GM12878 (cell line): ENCODE results near the gene ADAMTSL1. TPM values are rescaled to one million over a fixed set of nuclear protein-coding genes. Genes with fewer than 3 reads are reported as not detected.

Source experiments
- ATAC-seq: fragments of 200-7000 bp; cut with Tn5 transposase; 3 replicates; pipeline ENCODE4 v1.9.1; 2020; ENCODE audit warnings: mild to moderate bottlenecking, moderate library complexity
- BruUV-seq: library from RNA; stranded (reverse); fragments of 400-500 nt; replicated peaks from 2 replicates; lab custom pipeline; 2021; lab: Mats Ljungman, UMichigan
- CTCF ChIA-PET: fragments of 300-600 bp; sonication (Branson Sonifier 250); formaldehyde crosslinking; extraction: SDS; loops from one replicate; lab custom pipeline; 2021; ENCODE audit warnings: inconsistent platforms; lab: Yijun Ruan, JAX
- POLR2A ChIA-PET: fragments of 350-600 bp; formaldehyde crosslinking; extraction: SDS; loops from one replicate; lab custom pipeline; 2021; ENCODE audit warnings: inconsistent platforms; lab: Charles Lee
- RAD21 ChIA-PET: fragments of 300-600 bp; sonication (Branson Sonifier 250); formaldehyde crosslinking; loops from one replicate; lab custom pipeline; 2023; ENCODE audit warnings: antibody characterized with exemption; ENCODE audit not compliant: unreplicated experiment; lab: Charles Lee
- SMC1A ChIA-PET: fragments of 300-600 bp; sonication (Branson Sonifier 250); formaldehyde crosslinking; loops from one replicate; lab custom pipeline; 2023; ENCODE audit not compliant: unreplicated experiment, uncharacterized antibody; lab: Charles Lee
- DNase-seq: peaks from one replicate; pipeline ENCODE4 v3.0.0-alpha.2; 2011; ENCODE audit warnings: low read depth, low spot score
- FAIRE-seq: peaks from 3 replicates; lab custom pipeline; 2011; peaks lifted over from hg19 to GRCh38; lab: Jason Lieb, UNC
- H2AFZ ChIP-seq: 2 replicates; pipeline ENCODE4 v1.6.0; 2011; ENCODE audit warnings: low read depth, low read length, control low read depth; ENCODE audit not compliant: control insufficient read depth
- H3K27ac ChIP-seq: 2 replicates; pipeline ENCODE4 v1.5.1; 2011; ENCODE audit warnings: control low read depth; ENCODE audit not compliant: control insufficient read depth, insufficient read depth
- H3K27me3 ChIP-seq, 2 experiments: replicated peaks in 1 of 2; 2 replicates each; pipeline versions ENCODE4 v1.6.0 to v1.6.1; 2011; ENCODE audit warnings: low read length in 1 of 2; ENCODE audit not compliant: control insufficient read depth in 2 of 2, insufficient read depth in 2 of 2
- H3K36me3 ChIP-seq, 2 experiments: 2 replicates each; pipeline ENCODE4 v1.5.1; 2011; ENCODE audit warnings: low read length in 1 of 2; ENCODE audit not compliant: control insufficient read depth in 2 of 2, insufficient read depth in 2 of 2
- H3K4me1 ChIP-seq: 2 replicates; pipeline ENCODE4 v1.6.1; 2011; ENCODE audit warnings: mild to moderate bottlenecking, low read length, moderate library complexity, mixed read lengths; ENCODE audit not compliant: control insufficient read depth, insufficient read depth
- H3K4me2 ChIP-seq: 2 replicates; pipeline ENCODE4 v1.6.0; 2011; ENCODE audit warnings: control low read depth; ENCODE audit not compliant: control insufficient read depth, insufficient read depth
- H3K4me3 ChIP-seq: fragments of 200-600 bp; sonication (generic); 2 replicates; pipeline ENCODE4 v1.5.1; 2016
- H3K79me2 ChIP-seq: 2 replicates; pipeline ENCODE4 v1.6.0; 2011; ENCODE audit warnings: low read length; ENCODE audit not compliant: control insufficient read depth, insufficient read depth
- H3K9ac ChIP-seq: 2 replicates; pipeline ENCODE4 v1.8.0; 2011; ENCODE audit warnings: low read length, control low read depth, mixed read lengths; ENCODE audit not compliant: control insufficient read depth, insufficient read depth
- H3K9me3 ChIP-seq: replicated peaks from 3 replicates; pipeline ENCODE4 v1.5.1; 2011; ENCODE audit warnings: mild to moderate bottlenecking, low read length; ENCODE audit not compliant: control insufficient read depth, insufficient read depth
- H4K20me1 ChIP-seq: 2 replicates; pipeline ENCODE4 v1.6.0; 2011; ENCODE audit not compliant: control insufficient read depth, insufficient read depth
- CBFB ChIP-seq: IDR thresholded peaks from 2 replicates; pipeline ENCODE4 v1.6.1; 2016; ENCODE audit warnings: antibody characterized with exemption, low read depth
- CHD4 ChIP-seq: fragments of 200-600 bp; sonication (generic); IDR thresholded peaks from 2 replicates; pipeline ENCODE4 v1.6.1; 2016; ENCODE audit warnings: mild to moderate bottlenecking
- ESRRA ChIP-seq: IDR thresholded peaks from 2 replicates; pipeline ENCODE4 v1.6.1; 2012; ENCODE audit warnings: mild to moderate bottlenecking, low read length, improper control_type of control experiment
- EZH2 ChIP-seq: IDR thresholded peaks from 2 replicates; pipeline ENCODE4 v1.6.1; 2012; ENCODE audit warnings: low read depth, mild to moderate bottlenecking, control low read depth, inconsistent platforms, low read length, borderline replicate concordance; ENCODE audit not compliant: control insufficient read depth
- FOXK2 ChIP-seq: fragments of 450-650 bp; IDR thresholded peaks from 2 replicates; pipeline ENCODE4 v1.6.1; 2017; ENCODE audit warnings: mild to moderate bottlenecking, moderate library complexity
- FOXM1 ChIP-seq: IDR thresholded peaks from 2 replicates; pipeline ENCODE4 v1.6.1; 2012; ENCODE audit warnings: low read depth, mild to moderate bottlenecking, inconsistent platforms, low read length, moderate library complexity
- JUND ChIP-seq: IDR thresholded peaks from 2 replicates; pipeline ENCODE4 v1.6.1; 2012; ENCODE audit warnings: low read depth, mild to moderate bottlenecking, low read length, improper control_type of control experiment, moderate library complexity
- MYB ChIP-seq: fragments of 150-350 bp; IDR thresholded peaks from 2 replicates; pipeline ENCODE4 v1.6.1; 2014; ENCODE audit warnings: mild to moderate bottlenecking, low read depth, low read length, borderline replicate concordance
- NBN ChIP-seq: fragments of 450-650 bp; IDR thresholded peaks from 2 replicates; pipeline ENCODE4 v1.6.1; 2016
- NFYA ChIP-seq: IDR thresholded peaks from 2 replicates; pipeline ENCODE4 v1.6.1; 2011; ENCODE audit warnings: low read depth, mild to moderate bottlenecking, low read length, improper control_type of control experiment, borderline replicate concordance
- PAX5 ChIP-seq: IDR thresholded peaks from 2 replicates; pipeline ENCODE4 v1.6.1; 2011; ENCODE audit warnings: low read depth, low read length, borderline replicate concordance
- RFX5 ChIP-seq: IDR thresholded peaks from 2 replicates; pipeline ENCODE4 v1.6.1; 2011; ENCODE audit warnings: low read depth, low read length, improper control_type of control experiment
- YY1 ChIP-seq: IDR thresholded peaks from 2 replicates; pipeline ENCODE4 v1.6.1; 2011; ENCODE audit warnings: low read depth, mild to moderate bottlenecking, low read length
- WGBS: methylation state at CpG from one replicate; pipeline ENCODE4 v1.1.6; 2016; ENCODE audit warnings: low lambda C conversion rate; ENCODE audit not compliant: insufficient replicate concordance, insufficient coverage; ENCODE audit errors: missing lambda C conversion rate; 5-methylcytosine and 5-hydroxymethylcytosine counted together
- in situ Hi-C: fragments of 300-500 bp; cut with MboI; formaldehyde crosslinking; loops from 9 replicates; pipeline ENCODE4 v1.14.3; 2018; ENCODE audit warnings: mixed read lengths
- intact Hi-C: fragments of 100-400 bp; cut with micrococcal nuclease; formaldehyde crosslinking; loops from one replicate; pipeline ENCODE4 v1.14.2; 2022; ENCODE audit not compliant: unreplicated experiment
- polyA plus RNA-seq, 11 experiments: library from polyadenylated mRNA; depleted of rRNA in 4 of 11; unstranded in 6 of 11; stranded (reverse) in 5 of 11; fragments of >200 nt; fragmentation: Nextera tagmentation in 4 of 11; fragmentation: Illumina TruSeq in 1 of 11; extraction: Ambion mirVana in 4 of 11; extraction: Trizol in 1 of 11; gene quantifications; 1 replicate in 1 of 11; 2 replicates in 10 of 11; pipeline versions ENCODE4 v1.2.1 to v1.2.3, GENCODE V29; 2011 to 2016; ENCODE audit warnings: inconsistent platforms in 2 of 11, missing spikeins in 2 of 11, low read depth in 1 of 11
- total RNA-seq, 4 experiments: library from RNA; depleted of rRNA in 3 of 4; stranded (reverse); fragments of >200 nt in 3 of 4; fragmentation: Illumina TruSeq in 1 of 4; extraction: Trizol in 1 of 4; gene quantifications; 2 replicates each; pipeline versions ENCODE4 v1.2.1 to v1.2.3, GENCODE V29; 2013 to 2021
- TF ChIP-seq, protein P1 (sequence below): fragments of 450-650 bp; IDR thresholded peaks from 2 replicates; pipeline ENCODE4 v1.6.1; 2017; ENCODE audit warnings: mild to moderate bottlenecking, moderate library complexity
- TF ChIP-seq, protein P2 (sequence below): fragments of 450-650 bp; formaldehyde crosslinking; IDR thresholded peaks from 2 replicates; pipeline ENCODE4 v1.4.0; 2022; ENCODE audit warnings: mild to moderate bottlenecking, moderate library complexity
- TF ChIP-seq, protein P3 (sequence below): fragments of 450-650 bp; IDR thresholded peaks from 2 replicates; pipeline ENCODE4 v1.6.1; 2016; ENCODE audit warnings: mild to moderate bottlenecking
- TF ChIP-seq, protein P4 (sequence below): IDR thresholded peaks from 2 replicates; pipeline ENCODE4 v1.6.1; 2012; ENCODE audit warnings: low read length, inconsistent platforms

The ADAMTSL1 gene
- total and polyA plus RNA-seq, 10 of the 15 experiments (the other 5 are each of a cell fraction or from before 2014, with no cell fraction given), result 0.01 to 0.10 (median 0.07) TPM; not detected in 6

DNA sequence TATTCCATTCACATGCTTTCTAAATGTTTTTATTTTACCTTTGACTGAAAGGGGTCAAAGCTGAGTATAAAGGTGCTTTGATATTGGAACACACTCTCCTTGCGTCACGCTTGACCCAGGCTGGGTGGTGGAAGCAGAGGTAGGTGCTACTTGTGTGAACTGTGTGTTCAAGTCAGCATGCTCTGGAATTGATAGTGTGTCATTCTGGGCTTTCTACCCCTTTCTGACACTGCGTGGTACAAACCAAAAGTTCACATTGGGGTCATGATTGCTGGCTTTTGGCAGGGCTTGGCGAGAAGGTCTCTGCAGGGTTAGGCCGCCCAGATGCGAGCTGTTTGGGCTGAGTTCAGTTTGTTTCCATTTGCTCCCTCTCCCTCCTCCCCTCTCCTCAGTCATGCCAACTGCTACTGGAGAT lies 131.8 kb downstream of the ADAMTSL1 start:
- ChIA-PET SMC1A (no interaction called here), CTCF (no interaction called here), RAD21 (no interaction called here), POLR2A (no interaction called here)
- Histone ChIP-seq H2AFZ (no peak overlapping the region), H3K27ac (no peak overlapping the region), H3K79me2 (no peaks in the 10 kb centered on the region), H3K4me2 (no peak overlapping the region), H3K4me1 (no peaks in the 10 kb centered on the region), H3K27me3 (no peaks in the 10 kb centered on the region), H3K36me3 (no peaks in the 10 kb centered on the region), H3K9me3 (no peaks in the 10 kb centered on the region), H4K20me1 (no peaks in the 10 kb centered on the region), H3K4me3 (no peak overlapping the region), H3K9ac (no peak overlapping the region)
- no peak for DNase-seq
- no peak for FAIRE-seq
- intact Hi-C loops, result no loop called here
- BruUV-seq, result no TSS peak
- WGBS, result 64% methylated on average over 6 of the region's 6 CpGs
- in situ Hi-C loops, result no loop called here
- no peak for ATAC-seq
- no peak for TF ChIP-seq JUND
- no peak for TF ChIP-seq CBFB
- TF ChIP-seq EZH2, result no peak
- no peak for TF ChIP-seq ESRRA
- TF ChIP-seq, protein P1, sequence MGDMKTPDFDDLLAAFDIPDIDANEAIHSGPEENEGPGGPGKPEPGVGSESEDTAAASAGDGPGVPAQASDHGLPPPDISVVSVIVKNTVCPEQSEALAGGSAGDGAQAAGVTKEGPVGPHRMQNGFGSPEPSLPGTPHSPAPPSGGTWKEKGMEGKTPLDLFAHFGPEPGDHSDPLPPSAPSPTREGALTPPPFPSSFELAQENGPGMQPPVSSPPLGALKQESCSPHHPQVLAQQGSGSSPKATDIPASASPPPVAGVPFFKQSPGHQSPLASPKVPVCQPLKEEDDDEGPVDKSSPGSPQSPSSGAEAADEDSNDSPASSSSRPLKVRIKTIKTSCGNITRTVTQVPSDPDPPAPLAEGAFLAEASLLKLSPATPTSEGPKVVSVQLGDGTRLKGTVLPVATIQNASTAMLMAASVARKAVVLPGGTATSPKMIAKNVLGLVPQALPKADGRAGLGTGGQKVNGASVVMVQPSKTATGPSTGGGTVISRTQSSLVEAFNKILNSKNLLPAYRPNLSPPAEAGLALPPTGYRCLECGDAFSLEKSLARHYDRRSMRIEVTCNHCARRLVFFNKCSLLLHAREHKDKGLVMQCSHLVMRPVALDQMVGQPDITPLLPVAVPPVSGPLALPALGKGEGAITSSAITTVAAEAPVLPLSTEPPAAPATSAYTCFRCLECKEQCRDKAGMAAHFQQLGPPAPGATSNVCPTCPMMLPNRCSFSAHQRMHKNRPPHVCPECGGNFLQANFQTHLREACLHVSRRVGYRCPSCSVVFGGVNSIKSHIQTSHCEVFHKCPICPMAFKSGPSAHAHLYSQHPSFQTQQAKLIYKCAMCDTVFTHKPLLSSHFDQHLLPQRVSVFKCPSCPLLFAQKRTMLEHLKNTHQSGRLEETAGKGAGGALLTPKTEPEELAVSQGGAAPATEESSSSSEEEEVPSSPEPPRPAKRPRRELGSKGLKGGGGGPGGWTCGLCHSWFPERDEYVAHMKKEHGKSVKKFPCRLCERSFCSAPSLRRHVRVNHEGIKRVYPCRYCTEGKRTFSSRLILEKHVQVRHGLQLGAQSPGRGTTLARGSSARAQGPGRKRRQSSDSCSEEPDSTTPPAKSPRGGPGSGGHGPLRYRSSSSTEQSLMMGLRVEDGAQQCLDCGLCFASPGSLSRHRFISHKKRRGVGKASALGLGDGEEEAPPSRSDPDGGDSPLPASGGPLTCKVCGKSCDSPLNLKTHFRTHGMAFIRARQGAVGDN, result no peak
- TF ChIP-seq PAX5, result no peak
- TF ChIP-seq, protein P2, sequence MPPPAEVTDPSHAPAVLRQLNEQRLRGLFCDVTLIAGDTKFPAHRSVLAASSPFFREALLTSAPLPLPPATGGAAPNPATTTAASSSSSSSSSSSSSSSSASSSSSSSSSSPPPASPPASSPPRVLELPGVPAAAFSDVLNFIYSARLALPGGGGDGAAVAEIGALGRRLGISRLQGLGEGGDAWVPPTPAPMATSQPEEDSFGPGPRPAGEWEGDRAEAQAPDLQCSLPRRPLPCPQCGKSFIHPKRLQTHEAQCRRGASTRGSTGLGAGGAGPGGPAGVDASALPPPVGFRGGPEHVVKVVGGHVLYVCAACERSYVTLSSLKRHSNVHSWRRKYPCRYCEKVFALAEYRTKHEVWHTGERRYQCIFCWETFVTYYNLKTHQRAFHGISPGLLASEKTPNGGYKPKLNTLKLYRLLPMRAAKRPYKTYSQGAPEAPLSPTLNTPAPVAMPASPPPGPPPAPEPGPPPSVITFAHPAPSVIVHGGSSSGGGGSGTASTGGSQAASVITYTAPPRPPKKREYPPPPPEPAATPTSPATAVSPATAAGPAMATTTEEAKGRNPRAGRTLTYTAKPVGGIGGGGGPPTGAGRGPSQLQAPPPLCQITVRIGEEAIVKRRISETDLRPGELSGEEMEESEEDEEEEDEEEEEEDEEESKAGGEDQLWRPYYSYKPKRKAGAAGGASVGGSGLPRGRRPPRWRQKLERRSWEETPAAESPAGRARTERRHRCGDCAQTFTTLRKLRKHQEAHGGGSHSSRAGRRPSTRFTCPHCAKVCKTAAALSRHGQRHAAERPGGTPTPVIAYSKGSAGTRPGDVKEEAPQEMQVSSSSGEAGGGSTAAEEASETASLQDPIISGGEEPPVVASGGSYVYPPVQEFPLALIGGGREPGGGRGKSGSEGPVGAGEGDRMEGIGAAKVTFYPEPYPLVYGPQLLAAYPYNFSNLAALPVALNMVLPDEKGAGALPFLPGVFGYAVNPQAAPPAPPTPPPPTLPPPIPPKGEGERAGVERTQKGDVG (CRISPR knock-in tag), result no peak
- no peak for TF ChIP-seq NFYA
- no peak for TF ChIP-seq RFX5
- TF ChIP-seq NBN, result no peak
- no peak for TF ChIP-seq FOXM1
- TF ChIP-seq YY1, result no peak
- TF ChIP-seq FOXK2, result no peak
- TF ChIP-seq CHD4, result no peak
- TF ChIP-seq, protein P3, sequence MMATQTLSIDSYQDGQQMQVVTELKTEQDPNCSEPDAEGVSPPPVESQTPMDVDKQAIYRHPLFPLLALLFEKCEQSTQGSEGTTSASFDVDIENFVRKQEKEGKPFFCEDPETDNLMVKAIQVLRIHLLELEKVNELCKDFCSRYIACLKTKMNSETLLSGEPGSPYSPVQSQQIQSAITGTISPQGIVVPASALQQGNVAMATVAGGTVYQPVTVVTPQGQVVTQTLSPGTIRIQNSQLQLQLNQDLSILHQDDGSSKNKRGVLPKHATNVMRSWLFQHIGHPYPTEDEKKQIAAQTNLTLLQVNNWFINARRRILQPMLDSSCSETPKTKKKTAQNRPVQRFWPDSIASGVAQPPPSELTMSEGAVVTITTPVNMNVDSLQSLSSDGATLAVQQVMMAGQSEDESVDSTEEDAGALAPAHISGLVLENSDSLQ, result no peak
- TF ChIP-seq MYB, result no peak
- TF ChIP-seq, protein P4, sequence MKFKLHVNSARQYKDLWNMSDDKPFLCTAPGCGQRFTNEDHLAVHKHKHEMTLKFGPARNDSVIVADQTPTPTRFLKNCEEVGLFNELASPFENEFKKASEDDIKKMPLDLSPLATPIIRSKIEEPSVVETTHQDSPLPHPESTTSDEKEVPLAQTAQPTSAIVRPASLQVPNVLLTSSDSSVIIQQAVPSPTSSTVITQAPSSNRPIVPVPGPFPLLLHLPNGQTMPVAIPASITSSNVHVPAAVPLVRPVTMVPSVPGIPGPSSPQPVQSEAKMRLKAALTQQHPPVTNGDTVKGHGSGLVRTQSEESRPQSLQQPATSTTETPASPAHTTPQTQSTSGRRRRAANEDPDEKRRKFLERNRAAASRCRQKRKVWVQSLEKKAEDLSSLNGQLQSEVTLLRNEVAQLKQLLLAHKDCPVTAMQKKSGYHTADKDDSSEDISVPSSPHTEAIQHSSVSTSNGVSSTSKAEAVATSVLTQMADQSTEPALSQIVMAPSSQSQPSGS, result no peak
